RWPE2 (cell line): ENCODE results near the gene KRT78.

ENCODE experiments used
- ATAC-seq: fragments of 200-7000 bp; cut with Tn5 transposase; 3 replicates; pipeline ENCODE4 v1.9.1; 2021; ENCODE audit warnings: low read depth
- DNase-seq: peaks from one replicate; pipeline ENCODE4 v3.0.0-alpha.2; 2020; ENCODE audit warnings: low spot score
- H3K27ac ChIP-seq: fragments of 450-650 bp; 2 replicates; pipeline ENCODE4 v1.5.1; 2017; ENCODE audit warnings: mild to moderate bottlenecking; ENCODE audit not compliant: poor library complexity, severe bottlenecking
- H3K27me3 ChIP-seq: fragments of 250-450 bp; sonication (Bioruptor Pico); 2 replicates; pipeline ENCODE4 v1.5.1; 2021; ENCODE audit warnings: mild to moderate bottlenecking, moderate library complexity; ENCODE audit not compliant: insufficient read depth, poor library complexity, severe bottlenecking
- H3K36me3 ChIP-seq: fragments of 250-450 bp; sonication (Bioruptor Pico); 2 replicates; pipeline ENCODE4 v1.5.1; 2020; ENCODE audit warnings: low read depth, mild to moderate bottlenecking, moderate library complexity
- H3K4me1 ChIP-seq: fragments of 250-450 bp; sonication (Bioruptor Pico); 2 replicates; pipeline ENCODE4 v1.5.1; 2021; ENCODE audit warnings: mild to moderate bottlenecking, moderate library complexity; ENCODE audit not compliant: insufficient read depth, poor library complexity, severe bottlenecking
- H3K4me3 ChIP-seq: fragments of 250-450 bp; sonication (Bioruptor Pico); 2 replicates; pipeline ENCODE4 v1.5.1; 2021; ENCODE audit warnings: mild to moderate bottlenecking, moderate library complexity; ENCODE audit not compliant: severe bottlenecking
- H3K9me3 ChIP-seq: fragments of 250-450 bp; sonication (Bioruptor Pico); 2 replicates; pipeline ENCODE4 v1.5.1; 2021; ENCODE audit warnings: mild to moderate bottlenecking, moderate library complexity; ENCODE audit not compliant: severe bottlenecking
- CTCF ChIP-seq: fragments of 450-650 bp; IDR thresholded peaks from one replicate; pipeline ENCODE4 v1.5.1; 2017; ENCODE audit warnings: mild to moderate bottlenecking, moderate library complexity; ENCODE audit not compliant: poor library complexity, severe bottlenecking

Gene KRT78

GRCh38 chr12:52811191-52812072 is 37.4 kb downstream of the KRT78 start:
- H3K4me1 ChIP-seq: no peaks in the 10 kb centered on the region
- TF ChIP-seq CTCF: no peak
- H3K27ac ChIP-seq: no peak overlapping the region
- DNase-seq (no peak), ATAC-seq (no peak)
- H3K27me3 ChIP-seq: no peaks in the 10 kb centered on the region
- no peaks in the 10 kb centered on the region for H3K9me3 ChIP-seq
- no peaks in the 10 kb centered on the region for H3K36me3 ChIP-seq
- H3K4me3 ChIP-seq: no peak overlapping the region

GRCh38 chr12:52810554-52810953 is 38.2 kb downstream of the KRT78 start:
- no peak for TF ChIP-seq CTCF
- no peak for ATAC-seq
- no peak overlapping the region for H3K27ac ChIP-seq
- no peak for DNase-seq
- no peaks in the 10 kb centered on the region for H3K27me3 ChIP-seq
- H3K9me3 ChIP-seq: no peaks in the 10 kb centered on the region
- no peaks in the 10 kb centered on the region for H3K36me3 ChIP-seq
- H3K4me3 ChIP-seq: no peak overlapping the region
- H3K4me1 ChIP-seq: no peaks in the 10 kb centered on the region

DNA sequence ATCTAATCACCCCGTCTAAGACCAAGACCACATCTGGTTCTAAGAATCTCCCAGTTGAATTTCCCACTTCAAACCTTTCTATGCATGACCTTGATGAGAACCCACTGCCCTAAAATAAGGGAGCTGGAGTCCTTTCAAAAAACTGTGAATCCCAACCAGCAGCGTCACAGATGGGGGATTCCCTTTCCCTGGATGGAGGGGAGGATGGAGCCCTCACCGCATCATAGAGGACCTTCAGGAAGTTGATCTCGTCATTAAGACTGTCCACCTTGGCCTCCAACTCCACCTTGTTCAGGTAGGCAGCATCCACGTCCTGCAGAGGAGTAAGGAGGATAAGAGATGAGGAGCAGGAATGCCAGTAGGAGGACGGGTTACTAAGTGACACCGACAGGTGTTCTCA is 39.6 kb downstream of the KRT78 start:
- no peak overlapping the region for H3K4me3 ChIP-seq
- DNase-seq (no peak), ATAC-seq (no peak)
- H3K27me3 ChIP-seq: no peaks in the 10 kb centered on the region
- no peaks in the 10 kb centered on the region for H3K4me1 ChIP-seq
- H3K9me3 ChIP-seq: no peaks in the 10 kb centered on the region
- no peak for TF ChIP-seq CTCF
- H3K27ac ChIP-seq: no peak overlapping the region
- no peaks in the 10 kb centered on the region for H3K36me3 ChIP-seq

- Histone ChIP-seq H3K36me3 (no peaks in the 10 kb centered on the region), H3K27ac (no peak overlapping the region), H3K4me3 (no peak overlapping the region), H3K4me1 (no peaks in the 10 kb centered on the region), H3K27me3 (no peaks in the 10 kb centered on the region), H3K9me3 (no peaks in the 10 kb centered on the region)
- TF ChIP-seq CTCF: no peak
- DNase-seq (no peak), ATAC-seq (no peak)
These were observed 40.1 kb downstream of the KRT78 start for GRCh38 chr12:52808573-52809160.
